Loucy (cell line): ENCODE measurements around the gene OR2M2.

Experiments used
- CTCF ChIP-seq: fragments of 200-600 bp; sonication (generic); conservative IDR thresholded peaks from 2 replicates; pipeline ENCODE4 v1.5.1; 2014; ENCODE audit warnings: mild to moderate bottlenecking, antibody characterized with exemption, low read length
- EZH2phosphoT487 ChIP-seq: fragments of 200-600 bp; IDR thresholded peaks from 2 replicates; pipeline ENCODE4 v1.6.1; 2018; ENCODE audit warnings: antibody characterized with exemption, mild to moderate bottlenecking, moderate library complexity, borderline replicate concordance

- TF ChIP-seq CTCF (no peak), EZH2phosphoT487 (no peak)
Measured at GRCh38 chr1:248165186-248165585, 9.4 kb upstream of the OR2M2 start.
